ENCODE measurements around the gene ZNF491. TPM values are rescaled to one million over a fixed set of nuclear protein-coding genes. Genes with fewer than 3 reads are reported as not detected.
"Not testable (repeated sequence)": the region's sequence is repeated elsewhere in the genome, so short reads cannot be mapped to it uniquely, and the experiment has no call there.

ZNF491 gene
- total RNA-seq, 1 donor from 2014 or later: 26.0 TPM

DNA sequence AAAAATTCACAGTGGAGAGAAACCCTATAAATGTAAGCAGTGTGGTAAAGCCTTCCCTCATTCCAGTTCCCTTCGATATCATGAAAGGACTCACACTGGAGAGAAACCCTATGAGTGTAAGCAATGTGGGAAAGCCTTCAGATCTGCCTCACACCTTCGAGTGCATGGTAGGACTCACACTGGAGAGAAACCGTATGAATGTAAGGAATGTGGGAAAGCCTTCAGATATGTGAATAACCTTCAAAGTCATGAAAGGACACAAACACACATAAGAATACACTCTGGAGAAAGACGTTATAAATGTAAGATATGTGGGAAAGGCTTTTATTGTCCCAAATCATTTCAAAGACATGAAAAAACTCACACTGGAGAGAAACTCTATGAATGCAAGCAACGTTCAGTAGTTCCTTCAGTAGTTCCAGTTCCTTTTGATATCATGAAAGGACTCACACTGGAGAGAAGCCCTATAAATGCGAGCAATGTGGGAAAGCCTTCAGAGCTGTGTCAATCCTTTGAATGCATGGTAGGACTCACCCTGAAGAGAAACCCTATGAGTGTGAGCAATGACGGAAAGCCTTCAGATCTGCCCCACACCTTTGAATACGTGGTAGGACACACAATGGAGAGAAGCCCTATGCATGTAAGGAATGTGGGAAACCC, 34.1 kb downstream of the ZNF491 start:
- Mint-ChIP-seq H3K27me3 (ENCODE audit: unreplicated experiment) (no peaks in the 10 kb centered on the region), H3K4me1 (ENCODE audit: low read depth, unreplicated experiment) (no peaks in the 10 kb centered on the region), H3K27ac (ENCODE audit: unreplicated experiment) (no peak overlapping the region), H3K36me3 (ENCODE audit: unreplicated experiment) (peaks cover 53% of the 10 kb centered on the region), H3K4me3 (ENCODE audit: unreplicated experiment) (no peak overlapping the region), H3K9me3 (ENCODE audit: unreplicated experiment) (peaks cover 17% of the 10 kb centered on the region)
- DNase-seq: no peak
- TF ChIP-seq, protein P1, sequence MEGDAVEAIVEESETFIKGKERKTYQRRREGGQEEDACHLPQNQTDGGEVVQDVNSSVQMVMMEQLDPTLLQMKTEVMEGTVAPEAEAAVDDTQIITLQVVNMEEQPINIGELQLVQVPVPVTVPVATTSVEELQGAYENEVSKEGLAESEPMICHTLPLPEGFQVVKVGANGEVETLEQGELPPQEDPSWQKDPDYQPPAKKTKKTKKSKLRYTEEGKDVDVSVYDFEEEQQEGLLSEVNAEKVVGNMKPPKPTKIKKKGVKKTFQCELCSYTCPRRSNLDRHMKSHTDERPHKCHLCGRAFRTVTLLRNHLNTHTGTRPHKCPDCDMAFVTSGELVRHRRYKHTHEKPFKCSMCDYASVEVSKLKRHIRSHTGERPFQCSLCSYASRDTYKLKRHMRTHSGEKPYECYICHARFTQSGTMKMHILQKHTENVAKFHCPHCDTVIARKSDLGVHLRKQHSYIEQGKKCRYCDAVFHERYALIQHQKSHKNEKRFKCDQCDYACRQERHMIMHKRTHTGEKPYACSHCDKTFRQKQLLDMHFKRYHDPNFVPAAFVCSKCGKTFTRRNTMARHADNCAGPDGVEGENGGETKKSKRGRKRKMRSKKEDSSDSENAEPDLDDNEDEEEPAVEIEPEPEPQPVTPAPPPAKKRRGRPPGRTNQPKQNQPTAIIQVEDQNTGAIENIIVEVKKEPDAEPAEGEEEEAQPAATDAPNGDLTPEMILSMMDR (IDR thresholded peaks at IDR 0.05; ENCODE audit: partially characterized antibody, unreplicated experiment): no peak

DNA sequence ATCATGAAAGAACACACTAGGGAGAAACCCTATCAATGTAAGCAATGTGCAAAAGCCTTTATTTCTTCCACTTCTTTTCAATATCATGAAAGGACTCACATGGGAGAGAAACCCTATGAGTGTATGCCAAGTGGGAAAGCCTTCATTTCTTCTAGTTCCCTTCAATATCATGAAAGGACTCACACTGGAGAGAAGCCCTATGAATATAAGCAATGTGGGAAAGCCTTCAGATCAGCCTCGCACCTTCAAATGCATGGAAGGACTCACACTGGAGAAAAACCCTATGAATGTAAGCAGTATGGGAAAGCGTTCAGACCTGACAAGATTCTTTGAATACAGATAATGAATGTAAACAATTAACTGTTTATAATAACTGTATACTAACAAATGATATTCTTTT, 35.2 kb downstream of the ZNF491 start:
- H3K27me3 Mint-ChIP-seq (ENCODE audit: unreplicated experiment): no peaks in the 10 kb centered on the region

DNA sequence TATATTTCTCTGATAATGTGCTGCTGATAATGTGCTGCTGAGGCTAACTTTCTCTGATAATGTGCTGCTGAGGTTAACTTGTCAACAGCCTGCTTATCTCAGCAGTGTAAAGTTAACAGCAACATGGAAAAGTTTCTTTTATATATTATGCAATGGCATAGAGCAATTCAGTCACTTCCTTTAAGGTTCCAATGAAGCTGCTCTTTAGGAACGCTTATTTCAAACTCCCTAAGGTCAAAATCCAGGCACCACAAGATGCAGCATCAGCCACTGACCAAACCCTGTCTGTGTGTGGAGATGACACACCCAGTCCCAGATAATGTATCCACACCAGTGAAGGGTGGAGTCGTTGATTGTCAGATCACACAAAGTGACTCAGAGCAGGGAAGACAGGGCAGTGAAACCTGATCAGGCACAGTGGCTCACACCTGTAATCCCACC, 37.3 kb downstream of the ZNF491 start:
- not testable (repeated sequence) for H3K27me3 Mint-ChIP-seq (ENCODE audit: unreplicated experiment); H3K4me3 Mint-ChIP-seq (ENCODE audit: unreplicated experiment)
- peaks cover 36% of the 10 kb centered on the region for H3K36me3 Mint-ChIP-seq (ENCODE audit: unreplicated experiment)

More for the DNA sequence above, 35.2 kb downstream of the ZNF491 start:
- no peak overlapping the region for H3K27ac Mint-ChIP-seq (ENCODE audit: unreplicated experiment)
- TF ChIP-seq, protein P1 (IDR thresholded peaks at IDR 0.05; ENCODE audit: partially characterized antibody, unreplicated experiment): no peak
- H3K36me3 Mint-ChIP-seq (ENCODE audit: unreplicated experiment): peaks cover 48% of the 10 kb centered on the region
- H3K4me3 Mint-ChIP-seq (ENCODE audit: unreplicated experiment): no peak overlapping the region
- H3K4me1 Mint-ChIP-seq (ENCODE audit: low read depth, unreplicated experiment): no peaks in the 10 kb centered on the region
- peaks cover 17% of the 10 kb centered on the region for H3K9me3 Mint-ChIP-seq (ENCODE audit: unreplicated experiment)
- no peak for DNase-seq

DNA sequence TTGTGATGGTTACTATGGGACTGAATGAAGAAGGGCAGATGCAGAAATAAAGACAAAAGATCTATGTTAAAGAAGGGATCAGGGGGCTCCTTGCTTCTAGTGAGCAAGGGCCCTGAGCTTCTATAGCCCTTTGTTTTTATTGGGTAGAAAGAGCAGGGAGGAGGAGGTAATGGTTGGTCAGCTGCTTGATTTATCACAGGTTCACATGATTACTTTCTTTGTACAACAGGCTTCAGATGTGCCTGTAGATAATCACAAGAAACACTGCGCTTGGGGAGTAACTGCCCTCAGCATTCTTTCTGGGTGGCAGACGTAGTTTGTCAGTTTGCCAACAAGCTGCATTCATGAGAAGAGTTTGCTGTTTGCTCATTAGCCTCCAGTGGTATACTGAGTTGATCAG, 45.4 kb downstream of the ZNF491 start:
- peaks cover 2% of the 10 kb centered on the region for H3K9me3 Mint-ChIP-seq (ENCODE audit: unreplicated experiment)
- H3K36me3 Mint-ChIP-seq (ENCODE audit: unreplicated experiment): peaks cover 9% of the 10 kb centered on the region
- no peak for DNase-seq
- peaks cover 3% of the 10 kb centered on the region for H3K4me1 Mint-ChIP-seq (ENCODE audit: low read depth, unreplicated experiment)
- H3K27ac Mint-ChIP-seq (ENCODE audit: unreplicated experiment): no peak overlapping the region
- H3K4me3 Mint-ChIP-seq (ENCODE audit: unreplicated experiment): no peak overlapping the region
- peaks cover 6% of the 10 kb centered on the region for H3K27me3 Mint-ChIP-seq (ENCODE audit: unreplicated experiment)
- TF ChIP-seq, protein P1 (IDR thresholded peaks at IDR 0.05; ENCODE audit: partially characterized antibody, unreplicated experiment): no peak

More for the DNA sequence above, 37.3 kb downstream of the ZNF491 start:
- H3K27ac Mint-ChIP-seq (ENCODE audit: unreplicated experiment); H3K4me1 Mint-ChIP-seq (ENCODE audit: low read depth, unreplicated experiment); DNase-seq: not testable (repeated sequence)
- peaks cover 19% of the 10 kb centered on the region for H3K9me3 Mint-ChIP-seq (ENCODE audit: unreplicated experiment)

DNA sequence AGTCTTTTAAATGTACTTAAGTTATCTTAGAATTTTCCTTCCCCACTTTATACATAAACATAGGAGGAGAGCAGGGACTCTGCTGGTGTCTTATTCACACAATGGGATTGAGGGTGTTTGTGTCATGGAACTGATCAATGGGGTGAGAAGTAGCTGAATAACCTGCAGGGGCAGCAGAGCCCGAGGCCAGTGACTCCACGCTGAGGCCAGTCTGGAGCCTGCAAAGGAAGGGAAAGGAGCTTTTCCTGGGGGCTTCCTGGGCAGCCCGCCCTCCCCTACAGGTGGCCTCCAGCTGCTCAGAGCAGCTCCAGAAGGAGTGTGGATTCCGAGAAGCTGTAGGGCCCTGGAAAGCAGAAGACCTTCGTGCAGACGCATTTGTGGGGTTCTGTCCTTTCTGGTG, 49.3 kb downstream of the ZNF491 start:
- Mint-ChIP-seq H3K4me3 (ENCODE audit: unreplicated experiment) (peak overlapping the region; percentile 89), H3K36me3 (ENCODE audit: unreplicated experiment) (peaks cover 14% of the 10 kb centered on the region), H3K27ac (ENCODE audit: unreplicated experiment) (peak overlapping the region; percentile 48)
- peak; percentile 15 for DNase-seq
- H3K4me1 Mint-ChIP-seq (ENCODE audit: low read depth, unreplicated experiment); H3K9me3 Mint-ChIP-seq (ENCODE audit: unreplicated experiment); H3K27me3 Mint-ChIP-seq (ENCODE audit: unreplicated experiment): not testable (repeated sequence)

DNA sequence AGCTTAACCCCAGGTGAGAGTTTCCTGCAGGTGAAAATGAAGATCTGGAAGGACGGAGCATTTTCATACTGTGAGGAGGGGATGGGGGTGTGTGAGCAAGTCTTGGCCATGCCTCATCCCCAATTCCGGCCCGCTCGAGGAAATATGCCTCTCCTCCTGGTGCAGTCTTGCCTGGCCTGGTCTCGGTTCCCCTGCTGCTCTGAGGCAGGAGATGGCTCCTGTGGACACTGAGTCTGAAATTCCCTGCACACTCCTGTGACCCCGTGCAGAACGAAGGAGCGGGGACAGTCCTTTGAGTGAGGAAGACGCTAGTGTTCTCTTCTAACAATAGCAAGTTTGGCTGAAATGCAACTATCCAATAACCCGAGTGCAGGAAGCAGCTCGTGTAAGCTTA, 49.9 kb downstream of the ZNF491 start:
- H3K4me3 Mint-ChIP-seq (ENCODE audit: unreplicated experiment): peak overlapping the region; percentile 89
- peaks cover 3% of the 10 kb centered on the region for H3K4me1 Mint-ChIP-seq (ENCODE audit: low read depth, unreplicated experiment)
- TF ChIP-seq, protein P1 (IDR thresholded peaks at IDR 0.05; ENCODE audit: partially characterized antibody, unreplicated experiment): no peak
- H3K36me3 Mint-ChIP-seq (ENCODE audit: unreplicated experiment): peaks cover 17% of the 10 kb centered on the region
- DNase-seq: no peak
- peak overlapping the region; percentile 83 for H3K27ac Mint-ChIP-seq (ENCODE audit: unreplicated experiment)
- H3K27me3 Mint-ChIP-seq (ENCODE audit: unreplicated experiment): peaks cover 6% of the 10 kb centered on the region
- peaks cover 3% of the 10 kb centered on the region for H3K9me3 Mint-ChIP-seq (ENCODE audit: unreplicated experiment)
